ENCODE results near the gene NEGR1. TPM values are rescaled to one million over a fixed set of nuclear protein-coding genes. Genes with fewer than 3 reads are reported as not detected.

The NEGR1 gene
- total RNA-seq, 4 donors from 2014 or later = 0.49 to 8.8 (median 2.7) TPM

GRCh38 chr1:71634159-71634558, 648.2 kb downstream of the NEGR1 start:
- no peak for DNase-seq
- Histone ChIP-seq H3K27ac (no peak overlapping the region), H3K4me3 (no peak overlapping the region), H3K27me3 (no peaks in the 10 kb centered on the region), H3K9me3 (no peaks in the 10 kb centered on the region), H3K36me3 (no peaks in the 10 kb centered on the region), H3K4me1 (no peaks in the 10 kb centered on the region)
- no peak for TF ChIP-seq POLR2A (IDR thresholded peaks at IDR 0.05)
- no peak for TF ChIP-seq CTCF (IDR thresholded peaks at IDR 0.05)
- intact Hi-C loops (cut with DNase I) = no loop called here

GRCh38 chr1:71630073-71630472, 652.3 kb downstream of the NEGR1 start:
- intact Hi-C loops (cut with DNase I) = no loop called here
- Histone ChIP-seq H3K27ac (no peak overlapping the region), H3K9me3 (no peaks in the 10 kb centered on the region), H3K36me3 (no peaks in the 10 kb centered on the region), H3K4me3 (no peak overlapping the region), H3K4me1 (no peaks in the 10 kb centered on the region), H3K27me3 (no peaks in the 10 kb centered on the region)
- no peak for TF ChIP-seq POLR2A (IDR thresholded peaks at IDR 0.05)
- no peak for TF ChIP-seq CTCF (IDR thresholded peaks at IDR 0.05)
- WGBS, 2 donors = 64 to 85% methylated on average over 1 of the region's 1 CpG
- DNase-seq = no peak

GRCh38 chr1:71625004-71625403, 657.3 kb downstream of the NEGR1 start:
- no peaks in the 10 kb centered on the region for H3K4me1 ChIP-seq
- DNase-seq = no peak
- no peaks in the 10 kb centered on the region for H3K36me3 ChIP-seq
- intact Hi-C loops (cut with DNase I) = no loop called here
- H3K4me3 ChIP-seq = no peak overlapping the region
- H3K27me3 ChIP-seq = no peaks in the 10 kb centered on the region
- H3K9me3 ChIP-seq = no peaks in the 10 kb centered on the region
- no peak for TF ChIP-seq CTCF (IDR thresholded peaks at IDR 0.05)
- no peak for TF ChIP-seq POLR2A (IDR thresholded peaks at IDR 0.05)
- H3K27ac ChIP-seq = no peak overlapping the region

GRCh38 chr1:71623888-71624287, 658.5 kb downstream of the NEGR1 start:
- intact Hi-C loops (cut with DNase I) = no loop called here
- no peaks in the 10 kb centered on the region for H3K4me1 ChIP-seq
- WGBS, 2 donors = 85 to 87% methylated on average over 1 of the region's 1 CpG

GRCh38 chr1:71621785-71622184, 660.6 kb downstream of the NEGR1 start:
- intact Hi-C loops (cut with DNase I) = no loop called here
- Histone ChIP-seq H3K36me3 (no peaks in the 10 kb centered on the region), H3K4me3 (no peak overlapping the region), H3K27me3 (no peaks in the 10 kb centered on the region), H3K9me3 (no peaks in the 10 kb centered on the region), H3K4me1 (no peaks in the 10 kb centered on the region), H3K27ac (no peak overlapping the region)
- no peak for DNase-seq
- no peak for TF ChIP-seq CTCF (IDR thresholded peaks at IDR 0.05)
- 25 to 37% methylated on average over 1 of the region's 1 CpG for WGBS, 2 donors

More at GRCh38 chr1:71623888-71624287, 658.5 kb downstream of the NEGR1 start:
- H3K4me3 ChIP-seq = no peak overlapping the region
- no peaks in the 10 kb centered on the region for H3K9me3 ChIP-seq
- no peaks in the 10 kb centered on the region for H3K27me3 ChIP-seq
- no peaks in the 10 kb centered on the region for H3K36me3 ChIP-seq
- H3K27ac ChIP-seq = no peak overlapping the region
- TF ChIP-seq CTCF (IDR thresholded peaks at IDR 0.05) = no peak
- TF ChIP-seq POLR2A (IDR thresholded peaks at IDR 0.05) = no peak
- DNase-seq = no peak
